GM12873 (cell line): ENCODE results near the gene DCX.

Experiments
- TF ChIP-seq, protein P1 (sequence below): IDR thresholded peaks from 2 replicates; pipeline ENCODE4 v1.5.1; 2012; ENCODE audit warnings: low read depth, mild to moderate bottlenecking, moderate library complexity, low read length, control low read depth; ENCODE audit not compliant: insufficient read depth; ENCODE audit errors: missing control alignments

DCX gene

DNA sequence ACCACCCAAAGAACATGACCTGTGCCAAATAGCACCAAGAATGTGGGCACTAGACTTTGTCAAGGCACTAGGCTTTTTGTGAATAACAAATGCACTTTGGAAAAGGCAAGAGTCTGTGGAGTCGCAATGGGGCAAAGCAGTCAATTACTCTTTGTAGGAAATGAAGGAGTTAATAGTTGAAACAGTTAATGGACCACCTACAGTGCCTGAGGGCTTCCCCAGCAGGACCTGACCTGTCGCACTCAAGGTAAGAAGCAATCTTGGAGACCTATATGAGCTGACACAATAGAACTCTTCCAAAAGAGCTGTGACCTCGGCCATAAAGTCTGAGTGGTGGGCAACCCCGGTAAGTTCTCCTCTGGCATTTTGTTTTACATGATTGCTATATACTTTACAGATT, 92.5 kb downstream of the DCX start:
- TF ChIP-seq, protein P1, sequence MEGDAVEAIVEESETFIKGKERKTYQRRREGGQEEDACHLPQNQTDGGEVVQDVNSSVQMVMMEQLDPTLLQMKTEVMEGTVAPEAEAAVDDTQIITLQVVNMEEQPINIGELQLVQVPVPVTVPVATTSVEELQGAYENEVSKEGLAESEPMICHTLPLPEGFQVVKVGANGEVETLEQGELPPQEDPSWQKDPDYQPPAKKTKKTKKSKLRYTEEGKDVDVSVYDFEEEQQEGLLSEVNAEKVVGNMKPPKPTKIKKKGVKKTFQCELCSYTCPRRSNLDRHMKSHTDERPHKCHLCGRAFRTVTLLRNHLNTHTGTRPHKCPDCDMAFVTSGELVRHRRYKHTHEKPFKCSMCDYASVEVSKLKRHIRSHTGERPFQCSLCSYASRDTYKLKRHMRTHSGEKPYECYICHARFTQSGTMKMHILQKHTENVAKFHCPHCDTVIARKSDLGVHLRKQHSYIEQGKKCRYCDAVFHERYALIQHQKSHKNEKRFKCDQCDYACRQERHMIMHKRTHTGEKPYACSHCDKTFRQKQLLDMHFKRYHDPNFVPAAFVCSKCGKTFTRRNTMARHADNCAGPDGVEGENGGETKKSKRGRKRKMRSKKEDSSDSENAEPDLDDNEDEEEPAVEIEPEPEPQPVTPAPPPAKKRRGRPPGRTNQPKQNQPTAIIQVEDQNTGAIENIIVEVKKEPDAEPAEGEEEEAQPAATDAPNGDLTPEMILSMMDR = no peak

- TF ChIP-seq, protein P1 = no peak
These were observed 93.1 kb downstream of the DCX start for GRCh38 chrX:111318901-111319300.

GRCh38 chrX:111309083-111309482, 102.9 kb downstream of the DCX start:
- TF ChIP-seq, protein P1 = no peak

DNA sequence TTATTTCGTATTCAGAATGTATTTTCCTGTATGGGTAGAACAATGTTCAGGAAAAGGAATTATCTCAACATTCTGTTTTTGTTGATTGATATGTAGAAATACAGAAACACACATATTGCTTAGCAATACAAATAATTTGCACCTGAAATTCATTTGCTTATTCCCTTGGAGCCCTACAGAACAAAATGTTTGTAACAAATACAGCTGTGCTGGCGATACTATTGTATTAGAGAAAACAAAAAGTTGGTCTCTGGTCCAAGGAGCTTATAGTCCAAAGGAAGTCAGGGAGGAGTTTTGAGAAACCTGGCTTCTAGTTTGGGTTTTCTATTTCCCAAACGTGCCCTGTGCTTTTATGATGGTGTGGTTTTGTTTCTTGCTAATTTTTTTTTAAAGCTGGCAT, 104.0 kb downstream of the DCX start:
- TF ChIP-seq, protein P1 = no peak

- TF ChIP-seq, protein P1 = no peak
These were observed 109.7 kb downstream of the DCX start for GRCh38 chrX:111302284-111302683.

DNA sequence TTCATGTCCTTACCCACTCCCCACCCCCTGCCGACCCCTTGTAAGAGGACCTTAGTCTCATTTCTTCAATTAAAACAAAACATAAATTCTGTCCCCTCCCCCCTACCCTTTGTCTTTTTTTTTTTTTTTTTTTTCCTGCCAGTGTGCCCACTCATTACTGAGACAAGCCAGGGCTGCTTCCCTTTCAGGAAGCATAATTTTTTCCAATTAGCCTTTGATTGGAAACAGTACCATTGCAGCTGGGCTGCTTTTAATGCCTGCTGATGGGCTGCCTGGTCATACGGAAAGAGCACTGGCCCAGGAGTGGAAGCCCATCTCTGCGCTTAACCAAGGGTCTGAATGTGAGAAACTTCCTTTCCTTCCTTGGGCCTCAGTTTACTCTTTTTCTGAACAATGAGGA, 123.2 kb downstream of the DCX start:
- TF ChIP-seq, protein P1 = no peak

- TF ChIP-seq, protein P1 = no peak
These were observed 127.2 kb downstream of the DCX start for GRCh38 chrX:111284631-111285293.
